Suprapubic skin (tissue), 4 donors: ENCODE results near the gene PPP1R37.

Source experiments
- CTCF ChIP-seq, 2 donors: fragments of 200-600 bp in 1 of 2; fragments of 450-650 bp in 1 of 2; sonication (generic) in 1 of 2; IDR thresholded peaks; one replicate each; pipeline ENCODE4 v1.5.1; 2016 to 2019; ENCODE audit warnings: antibody characterized with exemption in 2 of 2, mild to moderate bottlenecking in 1 of 2, moderate library complexity in 1 of 2
- EP300 ChIP-seq: sonication (generic); formaldehyde crosslinking; IDR thresholded peaks from one replicate; pipeline ENCODE4 v1.6.1; 2017; ENCODE audit warnings: antibody characterized with exemption
- POLR2A ChIP-seq, 2 donors: fragments of 450-650 bp; IDR thresholded peaks; one replicate each; pipeline ENCODE4 v1.6.1; 2017; ENCODE audit warnings: antibody characterized with exemption in 2 of 2, mild to moderate bottlenecking in 2 of 2, moderate library complexity in 2 of 2
- POLR2AphosphoS5 ChIP-seq, 3 donors: sonication (generic); formaldehyde crosslinking; IDR thresholded peaks; one replicate each; pipeline ENCODE4 v1.6.1; 2017; ENCODE audit warnings: antibody characterized with exemption in 3 of 3

GRCh38 chr19:45058622-45059159 lies 34.3 kb upstream of the PPP1R37 start:
- TF ChIP-seq CTCF (IDR thresholded peaks at IDR 0.05) (no peak), POLR2A (IDR thresholded peaks at IDR 0.05) (no peak), EP300 (no peak), POLR2AphosphoS5 (IDR thresholded peaks at IDR 0.05) (no peak)
